HG03520 (cell line): ENCODE measurements around the gene ANKRD11.
"Not testable (repeated sequence)": the region's sequence is repeated elsewhere in the genome, so short reads cannot be mapped to it uniquely, and the experiment has no call there.

Experiments used
- ATAC-seq: cut with Tn5 transposase; IDR thresholded peaks from one replicate; pipeline ENCODE4 v1.9.1; 2021; ENCODE audit warnings: mild to moderate bottlenecking, moderate library complexity; ENCODE audit not compliant: unreplicated experiment

ANKRD11 gene

DNA sequence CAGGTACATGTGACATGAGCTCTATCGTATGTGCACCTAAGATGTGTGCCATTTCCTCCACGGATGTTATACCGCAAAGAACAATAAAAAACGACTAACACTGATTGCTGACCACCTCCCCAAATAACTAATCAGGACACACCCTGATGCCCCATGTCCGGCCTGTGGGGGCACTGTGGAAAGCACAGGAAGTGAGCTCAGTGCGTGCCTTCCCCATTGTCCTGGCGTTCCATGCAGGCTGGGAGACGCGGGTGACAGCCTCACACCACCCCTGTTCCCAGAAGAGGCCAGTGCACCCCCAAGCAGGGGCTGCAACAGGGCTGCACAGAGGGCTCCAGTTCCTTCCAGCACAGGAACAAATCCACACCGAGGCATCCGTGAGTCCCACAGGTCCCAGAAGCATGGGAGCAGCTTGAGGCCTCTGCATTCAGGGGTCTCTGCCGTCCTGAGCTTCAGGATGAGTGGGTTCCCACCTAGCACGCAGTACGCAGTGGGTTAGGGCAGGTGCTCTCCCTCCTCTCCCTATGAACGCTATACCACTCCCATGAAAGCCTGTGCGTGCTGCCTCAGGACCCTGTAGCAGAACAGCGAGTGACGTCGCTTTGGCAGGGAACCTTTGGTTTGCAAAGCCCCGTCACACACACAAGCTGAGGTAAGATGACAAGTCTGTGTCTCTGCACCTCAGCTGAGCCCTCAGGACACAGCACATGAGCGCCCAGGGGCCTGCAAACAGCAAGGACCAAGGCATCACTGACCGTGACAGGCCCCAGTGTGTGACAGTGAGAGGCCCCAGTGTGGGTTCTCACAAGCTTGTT is 155.2 kb downstream of the ANKRD11 start:
- no peak for ATAC-seq

DNA sequence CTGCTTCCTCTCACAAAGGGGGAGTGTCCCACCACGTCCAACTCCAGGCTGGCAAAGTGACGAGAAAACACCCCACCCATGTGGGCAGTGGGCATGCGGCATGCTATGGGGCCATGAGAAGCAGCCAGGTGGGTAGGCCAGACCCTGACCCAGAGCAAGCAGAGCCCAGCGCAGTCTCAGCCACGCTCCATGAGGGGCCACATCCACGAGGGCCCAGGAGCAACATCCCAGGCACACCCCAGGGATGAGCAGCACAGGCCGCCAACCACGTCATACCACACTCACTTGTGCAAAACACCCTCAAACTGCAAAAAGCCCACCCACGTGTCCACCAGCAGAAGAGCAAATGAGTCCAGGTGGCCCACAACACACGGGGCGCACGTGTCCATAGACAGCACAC is 155.9 kb downstream of the ANKRD11 start:
- no peak for ATAC-seq

DNA sequence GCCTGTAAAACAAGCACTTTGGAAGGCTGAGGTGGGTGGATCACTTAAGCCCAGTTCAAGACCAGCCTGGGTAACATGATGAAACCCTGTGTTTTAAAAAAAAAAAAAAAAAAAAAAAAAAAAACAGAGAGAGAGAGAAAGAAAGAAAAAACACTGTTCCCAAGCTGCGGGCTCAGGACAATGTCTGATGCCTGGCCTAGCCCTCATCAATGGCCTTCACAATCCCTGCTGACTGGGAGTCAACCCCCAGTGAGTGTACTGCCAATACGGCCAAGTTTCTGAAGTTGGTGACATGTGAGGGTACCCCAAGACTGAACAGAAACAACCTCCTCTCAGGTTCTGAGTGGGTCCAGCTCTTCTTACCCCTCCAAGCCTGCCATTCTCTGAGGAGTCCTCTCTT is 156.3 kb downstream of the ANKRD11 start:
- ATAC-seq = no peak

DNA sequence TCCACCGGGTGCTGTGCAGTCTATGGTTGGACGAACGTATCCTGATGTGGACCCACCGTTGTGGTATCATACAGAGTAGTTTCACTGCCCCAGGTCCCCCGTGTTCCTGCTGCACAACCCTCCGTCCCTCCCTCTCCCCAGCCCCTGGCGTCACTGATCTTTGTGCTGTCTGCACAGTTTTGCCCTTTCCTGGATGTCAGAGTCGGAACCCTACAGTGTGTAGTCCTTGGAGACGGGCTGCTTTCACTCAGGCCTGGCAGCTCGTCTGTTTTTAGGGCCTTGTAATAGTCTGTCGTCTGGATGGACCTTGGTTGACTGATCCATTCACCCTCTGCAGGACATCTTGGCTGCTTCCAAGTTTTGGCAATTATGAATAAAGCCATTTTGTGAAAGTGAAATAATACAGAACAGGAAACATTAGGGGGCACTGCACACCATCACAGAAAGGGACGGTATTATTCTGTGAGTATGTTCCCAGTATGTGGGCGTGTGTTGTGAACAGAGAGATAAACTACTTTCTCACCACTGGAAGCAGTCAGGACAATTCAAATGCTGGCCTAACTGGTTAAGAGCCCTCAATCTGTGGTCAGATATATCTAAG is 156.9 kb downstream of the ANKRD11 start:
- ATAC-seq = not testable (repeated sequence)

DNA sequence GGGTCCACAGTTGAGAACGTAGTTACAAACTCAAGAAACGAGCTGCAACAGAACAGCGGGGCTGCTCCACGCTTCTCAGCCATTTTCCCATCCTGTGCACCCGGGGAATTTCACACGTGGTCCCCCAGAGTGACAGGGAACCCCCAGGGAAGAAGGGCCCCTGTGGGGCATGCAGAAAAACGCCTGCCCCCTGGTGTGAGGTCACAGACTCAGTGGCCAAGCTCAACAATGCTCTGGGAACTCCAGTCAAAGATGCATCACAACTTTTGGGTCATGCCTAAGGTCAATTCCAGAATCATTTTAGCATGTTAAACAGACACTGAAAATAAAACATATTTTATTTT is 157.5 kb downstream of the ANKRD11 start:
- no peak for ATAC-seq

DNA sequence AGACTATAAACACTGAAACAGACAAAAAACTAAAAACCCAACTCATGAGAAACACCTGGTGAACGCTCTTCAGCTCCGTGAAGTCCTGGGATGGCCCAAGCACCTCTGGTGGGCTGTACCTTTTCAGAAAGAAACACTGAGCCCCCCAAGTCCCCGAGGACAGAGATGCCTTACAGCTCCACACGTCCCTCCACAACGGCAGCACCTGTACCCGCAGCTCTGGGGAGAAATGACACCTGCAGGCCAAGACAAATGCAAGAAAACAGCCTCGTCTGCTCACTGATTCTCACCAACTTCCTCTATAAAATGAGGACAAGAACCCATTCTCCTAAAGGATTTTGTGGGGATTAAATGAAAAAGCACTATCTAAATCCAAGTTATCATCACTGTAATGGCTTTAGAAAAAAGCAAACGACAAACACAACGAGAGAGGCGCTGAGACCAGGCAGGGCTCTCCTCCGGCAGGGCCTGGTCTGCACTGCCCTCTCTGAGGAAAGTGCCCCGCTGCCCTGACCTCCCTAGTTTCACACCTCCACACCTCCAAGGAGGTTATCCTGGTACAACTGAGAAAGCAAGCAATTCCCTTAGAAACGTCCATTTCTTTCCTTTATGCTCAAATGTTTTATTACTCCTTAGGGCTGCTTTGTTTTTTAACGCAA is 158.0 kb downstream of the ANKRD11 start:
- ATAC-seq = no peak

DNA sequence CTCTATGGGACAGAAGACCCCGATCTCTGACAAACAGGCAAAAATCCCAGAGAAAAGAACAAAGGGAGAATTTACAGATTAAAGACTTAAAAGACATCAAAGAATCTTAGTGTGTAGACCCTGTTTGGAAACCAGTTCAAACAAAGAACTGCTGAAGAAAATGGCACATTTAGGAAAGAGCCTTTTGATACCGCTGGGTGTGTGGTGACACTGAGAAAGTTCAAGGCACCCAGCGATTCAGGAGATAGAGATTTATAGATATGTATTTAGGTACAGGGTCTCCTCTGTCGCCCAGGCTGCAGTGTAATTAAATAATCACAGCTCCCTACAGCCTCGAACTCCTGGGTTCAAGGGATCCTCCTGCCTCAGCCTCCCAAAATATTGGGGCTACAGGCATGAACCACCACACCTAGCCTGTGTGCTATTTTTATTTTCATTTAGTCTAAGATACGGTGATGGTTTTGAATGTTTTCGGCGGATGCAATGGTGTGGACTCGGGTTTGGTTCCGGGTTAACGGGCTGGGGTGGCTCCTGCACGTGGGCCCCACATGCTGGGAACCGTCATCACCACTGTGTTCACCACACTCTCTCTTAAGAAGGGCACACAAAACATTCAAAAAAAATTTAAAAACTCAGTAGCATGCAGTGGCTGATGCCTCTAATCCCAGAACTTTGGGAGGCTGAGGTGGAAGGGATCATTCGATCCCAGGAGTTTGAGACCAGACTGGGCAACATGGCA is 158.8 kb downstream of the ANKRD11 start:
- ATAC-seq = no peak

DNA sequence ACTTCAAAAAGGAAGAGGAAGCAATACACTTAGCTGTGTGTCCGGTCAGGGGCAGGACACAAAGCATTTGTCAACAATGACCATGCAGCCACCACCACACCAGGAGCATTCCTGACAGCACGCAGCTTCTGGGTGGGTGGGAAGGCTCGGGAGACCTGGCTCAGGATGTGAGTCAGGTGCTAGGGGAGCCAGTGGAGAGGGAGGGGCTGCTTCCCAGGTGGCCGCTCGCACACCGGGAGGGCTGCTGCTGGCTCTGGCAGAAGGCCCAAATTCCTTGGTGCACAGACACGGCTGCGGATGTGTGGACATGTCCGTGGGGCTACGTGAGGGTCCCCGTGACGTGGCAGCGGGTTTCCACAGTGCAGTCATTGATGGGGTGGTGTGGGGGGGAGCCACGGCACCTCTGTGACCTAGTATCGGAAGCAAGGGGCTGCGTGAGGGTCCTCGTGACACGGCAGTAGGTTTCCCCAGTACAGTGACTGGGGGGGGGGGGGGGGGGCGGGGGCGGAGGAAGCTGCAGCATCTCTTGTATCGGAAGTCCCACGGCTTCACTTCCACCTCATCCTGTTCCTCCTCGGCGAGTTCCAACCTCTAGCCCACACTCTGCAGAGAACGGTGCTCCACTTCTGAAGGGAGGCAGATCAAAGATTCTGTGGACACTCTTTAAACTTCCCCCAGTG is 160.0 kb downstream of the ANKRD11 start:
- ATAC-seq = no peak

DNA sequence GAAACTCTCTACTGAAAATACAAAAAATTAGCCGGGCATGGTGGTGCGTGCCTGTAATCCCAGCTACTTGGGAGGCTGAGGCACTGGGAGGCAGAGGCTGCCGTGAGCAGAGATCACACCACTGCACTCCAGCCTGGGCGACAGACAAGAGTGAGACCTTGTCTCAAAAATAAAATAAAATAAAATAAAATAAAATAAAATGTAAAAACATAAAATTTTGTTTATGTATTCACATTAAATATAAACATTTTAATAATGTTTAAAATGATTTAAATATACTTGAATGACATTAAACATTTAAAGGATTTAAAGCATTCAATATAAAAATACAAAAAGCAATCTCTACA is 160.6 kb downstream of the ANKRD11 start:
- not testable (repeated sequence) for ATAC-seq

DNA sequence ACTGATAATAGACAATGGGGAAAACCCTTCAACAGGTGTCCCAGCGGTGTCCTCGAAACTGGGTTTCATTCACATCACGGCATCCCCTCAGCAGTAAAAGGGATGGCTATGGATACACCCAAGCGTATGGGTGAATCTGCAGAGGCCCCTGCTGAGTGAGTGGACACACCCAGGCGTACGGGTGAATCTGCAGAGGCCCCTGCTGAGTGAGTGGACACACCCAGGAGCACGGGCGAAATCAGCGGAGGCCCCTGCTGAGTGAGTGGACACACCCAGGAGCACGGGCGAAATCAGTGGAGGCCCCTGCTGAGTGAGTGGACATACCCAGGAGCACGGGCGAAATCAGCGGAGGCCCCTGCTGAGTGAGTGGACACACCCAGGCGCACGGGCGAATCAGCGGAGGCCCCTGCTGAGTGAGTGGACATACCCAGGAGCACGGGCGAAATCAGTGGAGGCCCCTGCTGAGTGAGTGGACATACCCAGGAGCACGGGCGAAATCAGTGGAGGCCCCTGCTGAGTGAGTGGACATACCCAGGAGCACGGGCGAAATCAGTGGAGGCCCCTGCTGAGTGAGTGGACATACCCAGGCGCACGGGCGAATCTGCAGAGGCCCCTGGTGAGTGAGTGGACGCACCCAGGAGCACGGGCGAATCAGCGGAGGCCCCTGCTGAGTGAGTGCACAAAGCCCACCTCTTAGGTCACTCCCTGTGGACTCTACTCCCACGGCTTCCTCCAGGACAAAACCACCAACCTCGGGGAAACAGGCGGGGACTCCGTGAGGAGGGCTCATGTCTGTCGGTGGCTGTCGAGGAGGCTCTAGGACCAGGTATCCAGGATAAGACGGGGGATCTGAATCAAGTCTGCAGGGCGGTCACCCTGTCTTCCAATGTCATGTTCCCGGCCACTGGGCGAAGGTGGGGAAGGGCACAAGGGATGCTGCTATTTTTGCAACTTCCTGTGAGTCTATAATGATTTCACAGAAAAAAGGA is 161.7 kb downstream of the ANKRD11 start:
- ATAC-seq = not testable (repeated sequence)

DNA sequence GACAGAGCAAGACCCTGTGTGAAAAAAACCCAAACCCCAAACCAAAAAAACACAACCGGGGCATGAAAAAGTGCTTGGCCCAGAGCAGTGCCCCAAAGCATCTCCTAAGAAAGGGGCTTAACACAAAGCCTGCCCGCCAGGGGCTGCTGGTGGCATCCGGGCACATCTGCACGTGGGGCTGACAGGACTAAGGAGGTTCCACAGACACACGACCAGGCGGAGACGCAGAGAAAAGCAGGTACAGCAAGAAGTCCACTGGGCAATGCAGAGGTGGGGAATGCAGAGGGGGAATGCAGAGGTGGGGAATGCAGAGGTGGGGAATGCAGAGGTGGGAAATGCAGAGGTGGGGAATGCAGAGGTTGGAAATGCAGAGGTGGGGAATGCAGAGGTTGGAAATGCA is 163.6 kb downstream of the ANKRD11 start:
- ATAC-seq = no peak

DNA sequence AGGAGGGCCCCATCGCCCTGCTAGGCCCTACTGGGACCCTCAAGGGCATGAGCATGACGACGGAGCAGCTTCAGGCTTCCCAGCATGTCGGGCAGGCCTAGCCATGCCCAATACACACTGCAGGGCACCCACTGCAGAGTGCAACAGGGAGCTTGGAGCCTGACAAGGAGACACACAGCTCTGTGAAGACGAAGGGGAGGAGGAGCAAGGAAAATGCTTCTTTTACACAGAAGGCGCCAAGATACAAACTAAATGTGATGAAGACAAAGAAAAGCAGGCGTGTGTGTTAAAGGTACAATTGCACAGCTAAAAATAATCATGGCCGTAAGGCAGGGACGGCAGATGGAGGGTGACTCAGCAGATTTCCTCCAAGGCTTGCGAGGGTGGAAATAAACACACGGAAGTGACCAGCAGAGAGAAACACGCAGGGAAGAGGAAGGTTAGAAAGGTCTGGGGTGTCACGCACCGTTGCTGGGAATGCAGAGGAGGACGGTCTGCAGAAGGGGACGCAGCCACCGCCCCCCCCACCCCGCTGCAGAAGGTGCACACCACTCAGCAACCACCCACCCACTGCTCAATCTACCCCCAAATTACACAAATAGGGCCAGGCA is 164.4 kb downstream of the ANKRD11 start:
- no peak for ATAC-seq

DNA sequence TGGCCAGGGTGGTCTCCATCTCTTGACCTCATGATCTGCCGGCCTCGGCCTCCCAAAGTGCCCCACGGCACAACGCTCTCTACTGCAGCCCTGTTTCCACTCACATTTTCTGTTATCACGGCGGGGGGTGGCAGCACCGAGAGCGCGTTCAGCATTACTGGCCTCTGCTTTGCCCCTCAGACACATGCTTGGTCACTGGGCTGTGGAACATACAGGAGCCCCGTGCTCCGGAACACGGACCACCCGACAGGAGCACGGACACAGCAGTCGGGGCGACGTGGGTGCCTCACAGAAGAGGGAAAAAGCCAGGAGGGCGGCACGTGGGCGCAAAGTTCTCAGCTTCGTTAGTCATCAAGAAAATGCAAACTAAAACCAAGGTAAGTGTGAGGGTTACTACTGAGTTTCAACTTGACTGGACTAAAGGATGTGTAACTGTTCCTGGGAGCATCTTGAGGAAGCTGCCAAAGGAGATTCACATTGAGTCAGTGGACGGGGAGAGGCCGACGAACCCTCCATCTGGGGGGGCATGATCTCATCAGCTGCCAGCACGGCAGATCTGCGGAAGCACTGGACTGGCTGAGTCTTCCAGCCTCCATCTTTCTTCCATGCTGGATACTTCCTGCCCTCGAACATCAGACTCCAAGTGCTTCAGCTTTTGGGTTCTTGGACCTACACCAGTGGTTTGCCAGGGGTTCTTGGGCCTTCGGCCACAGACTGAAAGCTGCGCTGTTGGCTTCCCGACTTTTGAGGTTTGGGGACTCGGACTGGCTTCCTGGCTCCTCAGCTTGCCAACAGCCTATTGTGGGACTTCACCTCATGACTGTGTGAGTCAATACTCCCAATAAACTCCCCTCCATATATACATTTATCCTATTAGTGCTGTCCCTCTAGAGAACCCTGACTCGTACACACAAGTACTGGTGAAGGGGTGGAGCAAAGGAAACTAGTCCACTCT is 166.0 kb downstream of the ANKRD11 start:
- peak; percentile 43 for ATAC-seq

DNA sequence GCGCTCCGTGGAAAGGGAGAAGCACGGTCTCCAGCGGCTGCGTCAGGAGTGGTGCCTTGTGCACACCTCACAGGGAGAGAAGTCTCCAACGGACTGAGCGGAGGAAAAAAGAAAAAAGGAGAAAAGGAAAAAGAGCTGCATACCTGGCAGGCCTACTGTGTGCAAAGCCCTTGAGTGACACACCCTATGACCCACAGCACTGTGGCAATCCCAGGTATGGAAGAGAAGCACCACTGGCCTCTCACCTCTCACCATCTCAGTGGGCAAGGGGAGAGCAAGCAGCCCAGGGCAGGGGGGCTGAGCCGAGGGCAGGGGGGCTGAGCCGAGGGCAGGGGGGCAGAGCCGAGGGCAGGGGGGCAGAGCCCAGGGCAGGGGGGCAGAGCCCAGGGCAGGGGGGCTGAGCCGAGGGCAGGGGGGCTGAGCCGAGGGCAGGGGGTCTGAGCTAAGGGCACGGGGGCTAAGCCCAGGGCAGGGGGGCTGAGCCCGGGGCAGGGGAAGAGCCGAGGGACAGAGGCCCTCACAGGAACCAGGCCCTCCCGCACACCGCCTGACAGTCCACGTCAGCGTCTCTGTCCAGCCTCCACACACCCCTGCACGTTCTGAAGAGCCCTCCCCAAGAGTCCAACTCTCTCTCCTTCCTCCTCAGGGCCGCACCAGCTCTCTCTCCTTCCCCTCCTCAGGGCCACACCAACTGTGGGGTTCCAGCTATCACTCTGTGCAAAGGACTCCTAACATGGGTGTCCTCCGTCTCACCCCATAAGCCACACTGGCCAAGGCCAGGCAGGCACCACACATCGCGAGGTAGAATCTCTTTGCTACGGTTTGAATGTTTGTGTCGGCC is 167.0 kb downstream of the ANKRD11 start:
- no peak for ATAC-seq

DNA sequence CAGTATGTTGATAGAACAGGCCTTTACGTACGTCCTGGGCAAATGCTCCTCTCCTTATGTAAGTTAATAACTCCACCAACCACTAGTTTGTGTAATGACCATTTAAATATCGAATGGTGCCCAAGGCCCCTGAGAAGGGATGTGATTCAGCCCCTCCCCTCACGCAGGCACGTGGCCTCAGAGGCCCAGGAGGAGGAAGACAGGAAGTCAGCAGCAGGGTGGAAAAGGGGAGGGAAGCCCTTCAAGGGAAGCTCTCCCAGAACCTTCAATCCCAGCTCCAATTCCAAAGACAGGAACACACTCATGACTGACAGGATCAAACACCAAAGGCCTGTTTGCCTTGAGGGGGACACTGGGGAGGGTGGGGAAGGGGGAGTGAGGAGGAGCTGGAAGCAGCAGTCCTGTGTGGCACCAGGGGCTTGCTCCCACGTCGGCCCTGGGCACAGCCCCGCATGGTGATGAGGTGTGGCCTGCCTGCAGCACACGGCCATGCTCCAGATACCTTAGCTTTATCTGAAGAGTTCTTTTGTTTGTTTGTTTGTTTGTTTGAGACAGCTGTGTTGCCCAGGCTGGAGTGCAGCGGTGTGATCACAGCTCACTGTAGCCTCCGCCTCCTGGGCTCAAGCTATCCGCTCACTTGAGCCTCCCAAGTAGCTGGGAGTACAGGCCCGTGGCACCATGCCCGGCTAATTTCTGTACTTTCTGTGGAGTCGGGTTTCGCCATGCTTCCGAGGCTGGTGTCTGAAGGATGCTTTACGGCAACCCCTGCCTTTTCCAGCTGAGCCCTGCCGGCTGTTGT is 167.8 kb downstream of the ANKRD11 start:
- ATAC-seq = no peak

DNA sequence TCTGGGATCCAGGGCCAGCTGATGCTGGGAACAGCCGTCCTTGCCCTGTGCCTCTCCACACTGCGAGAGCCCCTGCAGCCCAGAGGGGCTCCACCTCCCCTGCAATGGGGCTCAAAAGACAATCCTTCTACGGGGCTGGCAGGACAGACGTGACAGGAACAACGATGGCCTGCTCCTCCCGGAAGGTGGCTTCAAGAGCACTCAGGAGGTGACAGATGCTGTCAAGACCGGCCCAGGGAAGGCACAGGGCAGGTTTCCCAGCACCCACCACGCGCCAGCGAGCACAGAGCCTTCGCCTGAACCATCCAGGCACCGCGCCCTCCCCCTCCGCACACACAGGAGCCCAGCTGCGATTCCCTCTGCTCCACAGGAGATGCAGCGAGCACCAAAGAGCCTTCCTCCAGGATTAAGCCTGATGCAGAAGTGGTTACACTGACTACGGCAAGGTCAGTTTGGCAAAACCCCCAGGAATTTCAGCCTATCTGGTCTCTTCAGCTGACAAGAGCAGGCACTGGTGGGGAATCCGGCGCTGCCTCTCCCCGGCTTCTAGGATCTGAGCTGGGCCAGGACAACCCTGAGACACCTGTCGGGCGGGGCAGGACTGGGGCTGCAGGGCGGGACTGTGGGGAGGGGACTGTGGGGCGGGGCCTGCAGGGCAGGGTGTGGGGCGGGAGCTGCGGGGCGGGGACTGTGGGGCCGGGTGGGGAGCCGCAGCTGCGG is 169.4 kb downstream of the ANKRD11 start:
- no peak for ATAC-seq
